CD4-positive, alpha-beta T cell treated with Interleukin-2 at 100 ng/mL for 4 hours (primary cell): Measurements from ENCODE around the gene INSYN1.
"Not testable (repeated sequence)": the region's sequence is repeated elsewhere in the genome, so short reads cannot be mapped to it uniquely, and the experiment has no call there.

Source experiments
- DNase-seq: peaks from one replicate; pipeline ENCODE4 v3.0.0-alpha.2; 2020; ENCODE audit warnings: low spot score

The INSYN1 gene

GRCh38 chr15:73753250-73754130 is at the start of gene INSYN1:
Gene INSYN1 (minus strand): TSS chr15:73753351. CDS start chr15:73751130, 2,221 bp downstream.
- DNase-seq = no peak

GRCh38 chr15:73802431-73803041 is 49.4 kb upstream of the INSYN1 start:
- DNase-seq = no peak

- DNase-seq = no peak
Measured at GRCh38 chr15:73800662-73801345, 47.7 kb upstream of the INSYN1 start.

- no peak for DNase-seq
Measured at GRCh38 chr15:73799466-73799865, 46.3 kb upstream of the INSYN1 start.

GRCh38 chr15:73797366-73798158 is 44.4 kb upstream of the INSYN1 start:
- DNase-seq = no peak

- no peak for DNase-seq
Measured at GRCh38 chr15:73796331-73796831, 43.2 kb upstream of the INSYN1 start.

- DNase-seq = no peak
Measured at GRCh38 chr15:73794443-73795133, 41.4 kb upstream of the INSYN1 start.

- DNase-seq = not testable (repeated sequence)
Measured at GRCh38 chr15:73792899-73793541, 39.9 kb upstream of the INSYN1 start.

GRCh38 chr15:73792415-73792814 is 39.3 kb upstream of the INSYN1 start:
- DNase-seq = no peak

- DNase-seq = no peak
Measured at GRCh38 chr15:73789521-73790240, 36.5 kb upstream of the INSYN1 start.

GRCh38 chr15:73787621-73788020 is 34.5 kb upstream of the INSYN1 start:
- no peak for DNase-seq

GRCh38 chr15:73786538-73786937 is 33.4 kb upstream of the INSYN1 start:
- DNase-seq = no peak

- DNase-seq = not testable (repeated sequence)
Measured at GRCh38 chr15:73785256-73786014, 32.3 kb upstream of the INSYN1 start.

- no peak for DNase-seq
Measured at GRCh38 chr15:73784291-73784690, 31.1 kb upstream of the INSYN1 start.

- no peak for DNase-seq
Measured at GRCh38 chr15:73782344-73782959, 29.3 kb upstream of the INSYN1 start.

GRCh38 chr15:73781038-73781925 is 28.1 kb upstream of the INSYN1 start:
- DNase-seq = no peak

GRCh38 chr15:73779974-73780373 is 26.8 kb upstream of the INSYN1 start:
- DNase-seq = no peak

GRCh38 chr15:73777741-73778140 is 24.6 kb upstream of the INSYN1 start:
- DNase-seq = no peak
